CD4-positive, alpha-beta T cell treated with Interleukin-15 for 1 hour (primary cell): Measurements from ENCODE around the gene ZNF133.

Experiments
- DNase-seq: peaks from one replicate; pipeline ENCODE4 v3.0.0-alpha.2; 2020

Gene ZNF133

DNA sequence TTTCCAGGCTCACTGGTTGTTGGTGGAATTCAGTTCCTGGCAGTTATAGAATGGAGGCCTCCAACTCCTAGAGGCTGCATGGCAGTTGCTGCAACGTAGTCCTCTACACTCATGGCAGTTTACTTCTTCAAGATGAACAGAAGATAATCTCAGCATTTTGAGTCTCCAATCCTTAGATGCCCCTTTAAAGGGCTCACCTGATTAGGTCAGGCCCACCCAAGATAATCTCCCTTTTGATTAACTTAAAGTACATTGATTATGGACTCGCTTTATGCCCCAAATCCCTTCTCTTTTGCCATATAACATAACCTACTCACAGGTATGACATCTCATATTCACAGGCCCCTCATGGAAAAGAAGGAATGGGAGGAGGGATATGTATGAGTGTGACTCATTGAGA lies 76.4 kb downstream of the ZNF133 start:
- DNase-seq: no peak
